ENCODE measurements around the gene PLXNC1. TPM values are rescaled to one million over a fixed set of nuclear protein-coding genes. Genes with fewer than 3 reads are reported as not detected.
A peak's percentile ranks its signal among the peaks of the same experiment; 100 is the strongest.

Gene PLXNC1
- total and polyA plus RNA-seq, 2 of the 8 experiments (the other 6 are each of a cell fraction or from before 2014, with no cell fraction given), result 0.83 to 2.0 TPM

DNA sequence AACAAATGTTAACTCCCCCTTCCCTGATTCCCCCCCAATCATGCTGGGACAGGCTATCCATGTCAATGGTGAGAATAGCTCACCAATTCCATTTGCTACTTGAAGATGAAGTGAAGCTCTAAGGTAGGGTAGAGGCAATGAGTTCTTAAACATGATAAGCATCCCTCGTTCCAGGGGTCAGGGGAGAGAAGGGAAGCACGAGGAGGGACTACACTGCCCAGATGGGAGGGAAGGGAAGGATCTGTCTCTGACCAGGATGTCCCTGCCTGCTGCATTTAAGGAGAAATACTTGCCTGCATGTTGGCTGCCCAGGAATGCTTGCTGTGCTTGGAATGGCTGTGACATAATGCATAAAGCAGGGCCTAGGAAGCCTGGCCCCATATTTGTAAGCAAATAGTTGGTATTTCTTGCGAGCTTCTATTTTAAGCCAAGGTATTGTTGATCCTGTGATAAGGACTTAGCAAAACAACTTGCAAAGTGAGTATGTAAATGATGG is 156.2 kb downstream of the PLXNC1 start (continued):
- TF ChIP-seq BACH1 (IDR thresholded peaks at IDR 0.05; ENCODE audit: low read length) (no peak), SIN3A (conservative IDR thresholded peaks at IDR 0.05 in 1 of 2, IDR thresholded peaks at IDR 0.05 in 1 of 2; ENCODE audit: low read depth in 1 of 2, low read length in 2 of 2) (peak in 1 of 2 experiments; percentile 48; a peak in 1 of 4 replicates), TAF7 (optimal IDR thresholded peaks at IDR 0.05; ENCODE audit: borderline replicate concordance, low read depth, low read length) (no peak), NRF1 (IDR thresholded peaks at IDR 0.05; ENCODE audit: low read depth, low read length) (no peak), CREB1 (IDR thresholded peaks at IDR 0.05) (no peak)
